BE2C (cell line): ENCODE data around the gene ZNF710.

Source experiments
- DNase-seq: peaks from one replicate; pipeline ENCODE4 v3.0.0-alpha.2; 2020
- H3K27me3 ChIP-seq: fragments of 250-450 bp; sonication (Bioruptor Pico); 2 replicates; pipeline ENCODE4 v1.5.1; 2020; ENCODE audit warnings: mild to moderate bottlenecking
- H3K36me3 ChIP-seq: fragments of 250-450 bp; sonication (Bioruptor Pico); 2 replicates; pipeline ENCODE4 v1.5.1; 2020; ENCODE audit warnings: mild to moderate bottlenecking
- H3K4me1 ChIP-seq: fragments of 250-450 bp; sonication (Bioruptor Pico); 2 replicates; pipeline ENCODE4 v1.5.1; 2020
- H3K4me3 ChIP-seq: 2 replicates; pipeline ENCODE4 v1.5.1; 2011; ENCODE audit warnings: low read depth, low read length
- H3K9me3 ChIP-seq: fragments of 250-450 bp; sonication (Bioruptor Pico); 2 replicates; pipeline ENCODE4 v1.5.1; 2020
- CTCF ChIP-seq: IDR thresholded peaks from 2 replicates; pipeline ENCODE4 v1.5.1; 2012; ENCODE audit warnings: mild to moderate bottlenecking, low read depth, low read length

Gene ZNF710

GRCh38 chr15:90013503-90013937 is 12.4 kb downstream of the ZNF710 start:
- no peaks in the 10 kb centered on the region; the same call in 1 of the 2 replicates for H3K9me3 ChIP-seq
- H3K36me3 ChIP-seq: no peaks in the 10 kb centered on the region
- H3K27me3 ChIP-seq: no peaks in the 10 kb centered on the region
- no peak overlapping the region for H3K4me3 ChIP-seq
- TF ChIP-seq CTCF: no peak
- DNase-seq: no peak
- no peaks in the 10 kb centered on the region for H3K4me1 ChIP-seq

DNA sequence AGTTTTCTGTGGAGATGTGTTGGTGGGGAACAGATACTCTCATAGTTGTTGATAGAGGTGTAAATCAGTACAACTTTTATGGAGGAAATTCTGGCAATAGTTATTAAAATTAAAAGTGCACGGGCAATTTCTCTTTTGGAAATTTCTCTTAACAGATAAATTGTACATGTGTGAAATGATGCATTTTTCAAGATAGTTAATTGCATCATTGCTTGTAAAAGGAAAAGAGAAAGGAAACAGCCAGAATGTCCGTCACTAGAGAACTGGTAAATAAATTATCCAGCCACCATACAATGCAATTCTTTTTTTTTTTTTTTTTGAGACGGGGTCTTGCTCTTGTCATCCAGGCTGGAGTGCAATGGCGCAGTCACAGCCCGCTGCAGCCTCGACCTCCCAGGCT is 14.2 kb downstream of the ZNF710 start:
- Histone ChIP-seq H3K9me3 (no peaks in the 10 kb centered on the region; the same call in 1 of the 2 replicates), H3K36me3 (no peaks in the 10 kb centered on the region), H3K4me3 (no peak overlapping the region), H3K27me3 (no peaks in the 10 kb centered on the region), H3K4me1 (no peaks in the 10 kb centered on the region)
- no peak for DNase-seq
- no peak for TF ChIP-seq CTCF

GRCh38 chr15:90015749-90016148 is 14.6 kb downstream of the ZNF710 start:
- H3K36me3 ChIP-seq: no peaks in the 10 kb centered on the region
- H3K4me1 ChIP-seq: no peaks in the 10 kb centered on the region
- H3K4me3 ChIP-seq: no peak overlapping the region
- TF ChIP-seq CTCF: no peak
- H3K9me3 ChIP-seq: no peaks in the 10 kb centered on the region; the same call in 1 of the 2 replicates
- no peaks in the 10 kb centered on the region for H3K27me3 ChIP-seq
- no peak for DNase-seq

DNA sequence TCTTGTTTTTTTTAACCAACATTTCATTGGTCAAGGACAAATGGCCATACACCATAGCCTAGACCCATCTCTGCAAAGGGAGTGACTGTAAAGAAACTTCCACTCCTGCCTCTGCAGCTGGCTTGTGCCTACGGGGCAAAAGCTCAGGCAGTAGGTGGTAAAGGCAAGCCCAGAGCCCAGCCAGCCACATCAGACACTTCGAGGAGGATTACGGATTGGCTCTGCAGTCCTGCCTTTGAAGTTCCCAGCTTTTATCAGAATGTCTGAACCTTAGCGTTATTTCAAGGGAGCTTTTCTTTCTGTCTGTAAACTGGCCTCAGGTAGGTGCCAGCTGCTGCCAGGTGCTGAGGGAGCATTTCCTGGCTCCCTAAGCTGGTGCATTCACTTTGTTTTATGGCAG is 15.6 kb downstream of the ZNF710 start:
- Histone ChIP-seq H3K27me3 (no peaks in the 10 kb centered on the region), H3K4me3 (no peak overlapping the region), H3K36me3 (no peaks in the 10 kb centered on the region), H3K4me1 (no peaks in the 10 kb centered on the region), H3K9me3 (no peaks in the 10 kb centered on the region; the same call in 1 of the 2 replicates)
- TF ChIP-seq CTCF: no peak
- DNase-seq: no peak

GRCh38 chr15:90018216-90018831 is 17.2 kb downstream of the ZNF710 start:
- no peak for DNase-seq
- Histone ChIP-seq H3K4me1 (no peaks in the 10 kb centered on the region), H3K4me3 (no peak overlapping the region), H3K27me3 (no peaks in the 10 kb centered on the region), H3K36me3 (no peaks in the 10 kb centered on the region), H3K9me3 (no peaks in the 10 kb centered on the region)
- TF ChIP-seq CTCF: no peak

- DNase-seq: no peak
- Histone ChIP-seq H3K27me3 (no peaks in the 10 kb centered on the region), H3K4me3 (no peak overlapping the region), H3K4me1 (no peaks in the 10 kb centered on the region), H3K9me3 (no peaks in the 10 kb centered on the region), H3K36me3 (no peaks in the 10 kb centered on the region)
- TF ChIP-seq CTCF: no peak
Measured at GRCh38 chr15:90019611-90020010, 18.5 kb downstream of the ZNF710 start.
